Skeletal muscle cell (primary cell): Measurements from ENCODE around the gene ARHGAP12.
A peak's percentile ranks its signal among the peaks of the same experiment; 100 is the strongest.
"Not testable (repeated sequence)": the region's sequence is repeated elsewhere in the genome, so short reads cannot be mapped to it uniquely, and the experiment has no call there.

Experiments used
- DNase-seq: peaks from one replicate; pipeline ENCODE4 v3.0.0-alpha.2; 2010; ENCODE audit warnings: low read depth
- H3K4me3 ChIP-seq: 2 replicates; pipeline ENCODE4 v1.5.1; 2011; ENCODE audit warnings: low read depth, mild to moderate bottlenecking, control low read depth, low read length, moderate library complexity

The ARHGAP12 gene

DNA sequence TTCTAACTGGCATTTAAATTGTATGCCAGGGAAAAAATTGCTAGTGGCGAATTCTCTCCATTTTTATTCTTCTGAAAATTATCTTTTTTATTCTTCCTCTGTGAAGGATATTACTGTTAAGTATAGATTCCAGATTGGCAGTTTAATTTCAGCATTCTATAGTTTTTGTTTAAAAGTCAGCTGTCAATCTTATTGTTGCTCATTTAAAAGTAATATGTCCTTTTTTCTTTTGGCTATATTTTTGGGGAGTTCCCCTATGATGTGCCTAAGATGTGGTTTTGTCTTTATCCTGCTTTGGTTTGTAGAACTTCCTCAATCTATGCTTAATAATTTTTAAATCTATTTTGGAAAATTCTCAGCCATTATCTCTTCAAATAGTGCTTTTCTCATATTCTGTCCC lies 135.9 kb downstream of the ARHGAP12 start:
- no peak for DNase-seq
- no peak overlapping the region for H3K4me3 ChIP-seq

- no peak overlapping the region for H3K4me3 ChIP-seq
- DNase-seq: no peak
Measured at GRCh38 chr10:31789555-31789954, 139.1 kb downstream of the ARHGAP12 start.

GRCh38 chr10:31782701-31783100 lies 145.9 kb downstream of the ARHGAP12 start:
- no peak for DNase-seq
- H3K4me3 ChIP-seq: no peak overlapping the region

GRCh38 chr10:31780717-31781116 lies 147.9 kb downstream of the ARHGAP12 start:
- H3K4me3 ChIP-seq: no peak overlapping the region
- no peak for DNase-seq

DNA sequence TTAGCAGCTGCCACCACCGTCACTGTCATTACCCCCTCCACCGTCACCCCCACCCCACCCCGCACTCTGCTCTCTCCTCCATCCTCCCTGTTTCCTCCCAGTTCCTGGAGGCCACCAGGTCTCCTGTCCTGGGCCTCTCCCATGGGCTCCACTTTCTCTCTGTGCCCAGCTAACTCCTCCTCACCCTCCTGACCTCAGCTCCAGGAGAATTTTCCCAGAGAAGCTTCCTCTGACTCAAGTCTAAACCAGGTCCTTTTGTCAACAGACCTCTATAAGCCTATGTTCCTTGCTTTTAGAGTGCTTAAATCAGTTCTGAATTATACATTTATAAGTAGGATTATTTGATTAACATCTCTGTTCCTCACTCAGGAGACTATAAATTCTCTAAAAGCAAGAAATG lies 150.0 kb downstream of the ARHGAP12 start:
- DNase-seq: no peak
- H3K4me3 ChIP-seq: no peak overlapping the region

DNA sequence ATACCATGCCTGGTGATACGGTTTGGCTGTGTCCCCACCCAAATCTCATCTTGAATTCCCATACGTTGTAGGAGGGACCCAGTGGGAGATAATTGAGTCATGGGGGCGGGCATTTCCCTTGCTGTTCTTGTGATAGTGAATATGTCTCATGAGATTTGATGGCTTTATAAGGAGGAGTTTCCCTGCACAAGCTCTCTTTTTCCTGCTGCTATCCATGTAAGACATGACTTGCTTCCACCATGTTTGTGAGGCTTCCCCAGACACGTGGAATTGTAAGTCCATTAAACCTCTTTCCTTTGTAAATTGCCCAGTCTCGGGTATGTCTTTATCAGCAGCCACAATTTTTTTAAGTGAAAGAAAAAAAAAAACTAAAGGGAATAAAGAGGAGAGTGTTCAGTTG lies 152.5 kb downstream of the ARHGAP12 start:
- H3K4me3 ChIP-seq: no peak overlapping the region
- no peak for DNase-seq

- no peak overlapping the region for H3K4me3 ChIP-seq
- no peak for DNase-seq
Measured at GRCh38 chr10:31774928-31775650, 153.5 kb downstream of the ARHGAP12 start.

- no peak for DNase-seq
Measured at GRCh38 chr10:31774299-31774900, 154.2 kb downstream of the ARHGAP12 start.

GRCh38 chr10:31773749-31774298 lies 154.8 kb downstream of the ARHGAP12 start:
- DNase-seq: no peak
- H3K4me3 ChIP-seq: no peak overlapping the region

More at GRCh38 chr10:31774299-31774900, 154.2 kb downstream of the ARHGAP12 start:
- no peak overlapping the region for H3K4me3 ChIP-seq

GRCh38 chr10:31771331-31771831 lies 157.2 kb downstream of the ARHGAP12 start:
- DNase-seq: peak; percentile 64
- H3K4me3 ChIP-seq: no peak overlapping the region

- H3K4me3 ChIP-seq: no peak overlapping the region
- DNase-seq: no peak
Measured at GRCh38 chr10:31770307-31770902, 158.2 kb downstream of the ARHGAP12 start.

- no peak for DNase-seq
- no peak overlapping the region for H3K4me3 ChIP-seq
Measured at GRCh38 chr10:31769564-31769963, 159.1 kb downstream of the ARHGAP12 start.

DNA sequence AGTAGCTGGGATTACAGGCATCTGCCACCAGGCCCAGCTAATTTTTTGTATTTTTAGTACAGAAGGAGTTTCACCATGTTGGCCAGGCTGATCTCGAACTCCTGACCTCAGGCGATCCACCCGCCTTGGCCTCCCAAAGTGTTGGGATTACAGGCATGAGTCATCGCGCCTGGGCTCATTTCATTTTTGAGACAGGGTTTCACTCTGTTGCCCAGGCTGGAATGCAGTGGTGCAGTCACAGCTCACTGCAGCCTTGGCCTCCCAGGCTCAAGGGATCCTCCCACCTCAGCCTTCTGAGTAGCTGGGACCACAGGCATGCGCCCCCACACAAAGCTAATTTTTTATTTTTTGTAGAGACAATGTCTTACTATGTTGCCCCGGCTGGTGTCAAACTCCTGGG lies 159.7 kb downstream of the ARHGAP12 start:
- H3K4me3 ChIP-seq, DNase-seq: not testable (repeated sequence)

GRCh38 chr10:31768467-31768866 lies 160.2 kb downstream of the ARHGAP12 start:
- H3K4me3 ChIP-seq: no peak overlapping the region
- no peak for DNase-seq

DNA sequence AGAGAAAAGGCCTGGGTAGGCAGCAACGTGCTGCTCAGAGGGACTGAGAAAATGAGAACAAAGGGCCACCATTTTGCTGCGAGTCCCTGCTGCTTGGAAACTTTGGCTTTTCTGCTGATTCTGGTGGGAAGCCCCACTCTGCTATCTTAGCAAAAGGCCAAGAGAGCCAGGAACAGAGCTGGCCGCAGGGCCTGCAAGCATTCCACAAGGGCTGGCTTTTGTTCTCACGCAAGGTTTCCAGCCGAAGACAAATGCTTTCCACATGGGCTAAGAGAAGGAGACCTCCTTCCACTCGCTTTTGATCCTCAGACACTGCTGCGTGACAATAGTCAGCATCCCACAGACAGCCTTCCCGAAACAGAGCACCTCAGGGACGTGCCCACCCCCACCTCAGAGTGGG lies 163.1 kb downstream of the ARHGAP12 start:
- no peak overlapping the region for H3K4me3 ChIP-seq
- no peak for DNase-seq

GRCh38 chr10:31762316-31762715 lies 166.3 kb downstream of the ARHGAP12 start:
- no peak overlapping the region for H3K4me3 ChIP-seq
- no peak for DNase-seq

- DNase-seq: no peak
- H3K4me3 ChIP-seq: no peak overlapping the region
Measured at GRCh38 chr10:31761156-31761555, 167.5 kb downstream of the ARHGAP12 start.

DNA sequence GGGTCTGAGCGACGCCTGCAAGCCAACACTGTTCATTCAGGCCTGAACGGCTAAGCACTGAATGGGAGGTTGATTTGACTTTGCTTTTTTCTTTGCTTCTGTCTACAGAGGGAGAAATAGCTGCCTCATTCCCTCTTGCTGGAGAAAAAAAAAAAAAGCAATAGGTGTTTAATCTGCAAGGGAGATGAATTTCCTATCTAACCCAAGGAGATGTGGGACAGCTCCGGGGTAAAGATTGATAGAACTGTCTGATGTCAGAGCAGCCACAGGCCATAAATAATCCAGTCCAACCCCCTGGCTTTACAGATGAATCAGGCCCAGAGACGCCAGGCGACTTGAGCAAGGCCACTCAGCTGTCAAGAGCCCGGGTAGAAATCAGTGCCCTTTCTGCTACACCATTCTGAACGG lies 168.0 kb downstream of the ARHGAP12 start:
- no peak for DNase-seq
- peak overlapping the region; percentile 27 for H3K4me3 ChIP-seq

DNA sequence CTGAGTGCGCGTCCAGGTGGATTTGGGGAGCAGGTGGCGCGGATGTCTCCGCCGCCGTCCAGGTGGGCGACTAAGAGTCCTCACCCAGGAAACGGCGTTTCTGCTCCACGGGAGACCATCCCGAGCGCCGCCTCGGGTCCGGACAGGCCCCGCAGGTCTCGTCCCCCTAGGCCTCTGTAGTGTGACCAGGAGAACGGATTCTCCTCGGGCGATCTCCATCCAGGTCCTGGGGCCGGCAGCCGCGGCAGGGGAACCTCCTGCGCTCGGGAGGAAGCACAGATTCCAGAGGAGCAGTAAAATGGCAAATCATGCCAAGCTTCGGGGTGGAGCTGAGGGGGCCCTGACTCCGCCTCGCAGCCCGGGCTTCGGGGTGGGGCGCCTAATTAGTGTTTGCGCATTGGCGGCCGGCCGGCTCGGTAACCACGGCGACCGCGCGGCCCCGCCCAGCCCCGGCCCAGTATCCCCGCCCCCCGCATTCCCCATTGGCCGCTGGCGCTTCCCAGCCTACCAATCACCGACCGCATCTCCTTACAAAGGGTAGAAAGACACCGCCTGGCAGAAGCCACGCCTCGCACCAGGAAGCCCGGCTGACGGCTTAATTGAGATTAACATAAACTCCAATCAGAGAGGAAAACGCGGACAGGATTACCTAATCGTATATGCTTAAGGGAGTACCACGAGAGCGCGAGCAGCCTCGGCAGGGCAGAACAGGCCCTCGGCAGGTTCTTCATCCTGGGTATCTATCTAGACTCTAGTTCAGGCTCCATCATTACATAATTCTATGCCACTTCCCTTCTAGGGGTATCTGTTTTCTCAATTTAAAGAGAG lies 168.6 kb downstream of the ARHGAP12 start:
- peak overlapping the region; percentile 85 for H3K4me3 ChIP-seq
- DNase-seq: peak; percentile 93
